HepG2 (cell line): ENCODE measurements around the gene OTOP3. TPM values are rescaled to one million over a fixed set of nuclear protein-coding genes. Genes with fewer than 3 reads are reported as not detected.

ENCODE experiments used
- CBX1 ChIP-seq: IDR thresholded peaks from one replicate; pipeline ENCODE4 v1.6.1; 2016; ENCODE audit warnings: antibody characterized with exemption, low read depth
- CHCHD3 ChIP-seq: sonication (generic); formaldehyde crosslinking; IDR thresholded peaks from 2 replicates; pipeline ENCODE4 v1.8.0; 2022; ENCODE audit warnings: mild to moderate bottlenecking, missing genetic modification reagents, moderate library complexity
- DNMT1 ChIP-seq: sonication (generic); formaldehyde crosslinking; IDR thresholded peaks from 2 replicates; pipeline ENCODE4 v1.5.1; 2020; ENCODE audit warnings: mild to moderate bottlenecking, missing genetic modification reagents
- E2F2 ChIP-seq: sonication (generic); formaldehyde crosslinking; IDR thresholded peaks from 2 replicates; pipeline ENCODE4 v1.4.0; 2020; ENCODE audit warnings: missing genetic modification reagents, borderline replicate concordance
- ELF1 ChIP-seq: sonication (generic); formaldehyde crosslinking; IDR thresholded peaks from 2 replicates; pipeline ENCODE4 v1.4.0; 2020; ENCODE audit warnings: missing genetic modification reagents
- FOXP4 ChIP-seq: sonication (generic); formaldehyde crosslinking; IDR thresholded peaks from 2 replicates; pipeline ENCODE4 v1.4.0; 2020; ENCODE audit warnings: missing genetic modification reagents
- HCFC1 ChIP-seq: fragments of 150-350 bp; IDR thresholded peaks from 2 replicates; pipeline ENCODE4 v1.6.1; 2014; ENCODE audit warnings: low read depth, low read length
- IRX3 ChIP-seq: sonication (generic); formaldehyde crosslinking; IDR thresholded peaks from 2 replicates; pipeline ENCODE4 v1.8.1; 2023; ENCODE audit warnings: mild to moderate bottlenecking, low read depth, missing genetic modification reagents, borderline replicate concordance
- KDM5B ChIP-seq: sonication (generic); formaldehyde crosslinking; IDR thresholded peaks from 2 replicates; pipeline ENCODE4 v1.4.0; 2020; ENCODE audit warnings: missing genetic modification reagents, mild to moderate bottlenecking, borderline replicate concordance
- MXI1 ChIP-seq: IDR thresholded peaks from 3 replicates; pipeline ENCODE4 v1.6.1; 2012; ENCODE audit warnings: low read depth, low read length, inconsistent platforms, borderline replicate concordance
- PHF21A ChIP-seq: sonication (generic); formaldehyde crosslinking; IDR thresholded peaks from 2 replicates; pipeline ENCODE4 v1.5.0; 2020; ENCODE audit warnings: mild to moderate bottlenecking, missing genetic modification reagents
- SNAI1 ChIP-seq: sonication (generic); formaldehyde crosslinking; IDR thresholded peaks from 2 replicates; pipeline ENCODE4 v1.5.0; 2020; ENCODE audit warnings: mild to moderate bottlenecking, missing genetic modification reagents, borderline replicate concordance
- SPEN ChIP-seq: sonication (generic); formaldehyde crosslinking; IDR thresholded peaks from 2 replicates; pipeline ENCODE4 v1.5.1; 2020; ENCODE audit warnings: low read depth, mild to moderate bottlenecking, missing genetic modification reagents
- TCF12 ChIP-seq, 2 experiments: fragments of 450-650 bp in 1 of 2; sonication (generic) in 1 of 2; formaldehyde crosslinking in 1 of 2; IDR thresholded peaks; 2 replicates each; pipeline versions ENCODE4 v1.6.1 to v1.8.0; 2017 to 2022; ENCODE audit warnings: antibody characterized with exemption in 1 of 2, mild to moderate bottlenecking in 1 of 2, missing genetic modification reagents in 1 of 2, moderate library complexity in 1 of 2
- ZMYM3 ChIP-seq: sonication (generic); formaldehyde crosslinking; IDR thresholded peaks from 2 replicates; pipeline ENCODE4 v1.5.1; 2020; ENCODE audit warnings: mild to moderate bottlenecking, missing genetic modification reagents
- ZNF124 ChIP-seq: sonication (generic); formaldehyde crosslinking; IDR thresholded peaks from 2 replicates; pipeline ENCODE4 v1.4.0; 2020; ENCODE audit warnings: missing genetic modification reagents
- ZNF282 ChIP-seq: fragments of 450-650 bp; IDR thresholded peaks from 2 replicates; pipeline ENCODE4 v1.6.1; 2018; ENCODE audit not compliant: partially characterized antibody
- ZNF788 ChIP-seq: sonication (generic); formaldehyde crosslinking; IDR thresholded peaks from 2 replicates; pipeline ENCODE4 v1.5.0; 2020; ENCODE audit warnings: mild to moderate bottlenecking, missing genetic modification reagents, borderline replicate concordance
- ZNF878 ChIP-seq: sonication (generic); formaldehyde crosslinking; IDR thresholded peaks from 2 replicates; pipeline ENCODE4 v1.8.1; 2023; ENCODE audit warnings: mild to moderate bottlenecking, missing genetic modification reagents, moderate library complexity
- ZSCAN20 ChIP-seq: sonication (generic); formaldehyde crosslinking; IDR thresholded peaks from 2 replicates; pipeline ENCODE4 v1.4.0; 2020; ENCODE audit warnings: missing genetic modification reagents, mild to moderate bottlenecking, borderline replicate concordance
- polyA plus RNA-seq, 8 experiments: library from polyadenylated mRNA; depleted of rRNA in 3 of 8; stranded (reverse) in 7 of 8; unstranded in 1 of 8; fragments of >200 nt; fragmentation: Illumina TruSeq in 4 of 8; extraction: Trizol in 4 of 8; gene quantifications; 2 replicates each; pipeline versions ENCODE4 v1.2.1 to v1.2.3, GENCODE V29; 2011 to 2016; ENCODE audit warnings: low read depth in 4 of 8, missing spikeins in 1 of 8, mixed read lengths in 1 of 8; ENCODE audit not compliant: insufficient read depth in 1 of 8
- total RNA-seq, 5 experiments: library from RNA; depleted of rRNA; stranded (reverse); fragments of >200 nt; fragmentation: Illumina TruSeq; extraction: Trizol; gene quantifications; 2 replicates each; pipeline ENCODE4 v1.2.3, GENCODE V29; 2016; ENCODE audit warnings: low read depth in 1 of 5
- TF ChIP-seq, protein P1 (sequence below), 2 experiments: sonication (generic) in 1 of 2; formaldehyde crosslinking in 1 of 2; IDR thresholded peaks; 2 replicates each; pipeline versions ENCODE4 v1.5.1 to v1.6.1; 2011 to 2020; ENCODE audit warnings: borderline replicate concordance in 1 of 2, low read depth in 1 of 2, low read length in 1 of 2, mild to moderate bottlenecking in 1 of 2, missing genetic modification reagents in 1 of 2, moderate library complexity in 1 of 2
- TF ChIP-seq, protein P2 (sequence below): sonication (generic); formaldehyde crosslinking; IDR thresholded peaks from 2 replicates; pipeline ENCODE4 v1.5.1; 2020; ENCODE audit warnings: missing genetic modification reagents, mild to moderate bottlenecking, borderline replicate concordance

Gene OTOP3
- total and polyA plus RNA-seq, 2 of the 13 experiments (the other 11 are each of a cell fraction or from before 2014, with no cell fraction given) = not detected

DNA sequence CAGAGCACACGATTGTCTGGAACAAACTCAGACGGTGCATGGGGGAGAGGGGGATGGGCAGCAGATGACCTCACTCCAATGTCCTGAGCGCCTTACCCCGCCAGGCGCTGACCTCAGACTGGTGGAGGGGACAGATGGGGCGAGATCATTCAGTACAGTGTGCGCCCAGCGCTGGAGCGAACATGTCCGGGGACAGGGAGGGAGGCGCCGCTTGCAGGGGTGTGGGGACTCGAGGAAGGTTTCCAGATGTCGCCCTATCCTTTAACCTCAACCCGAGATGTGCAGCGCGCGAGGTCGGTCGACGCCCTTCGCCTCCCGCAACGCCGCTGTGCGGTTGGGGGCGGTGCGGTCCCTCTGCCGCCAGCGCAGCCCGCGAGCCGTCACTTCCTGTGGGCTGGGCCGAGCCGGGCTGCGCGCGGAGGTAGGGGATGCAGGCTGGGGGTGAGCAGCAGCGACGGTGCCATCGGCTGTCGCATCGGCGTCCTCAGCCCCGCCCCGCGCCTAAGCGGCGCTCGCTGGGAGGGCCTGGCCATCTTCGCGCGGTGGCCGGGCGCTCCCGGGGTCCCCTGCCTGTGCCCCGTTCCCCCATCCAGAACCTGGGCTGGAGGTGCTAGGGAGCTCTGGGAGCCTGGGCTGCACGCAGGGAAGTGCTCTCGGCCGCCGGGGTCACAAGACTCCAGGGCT is 46.4 kb downstream of the OTOP3 start (continued):
- TF ChIP-seq, protein P1, sequence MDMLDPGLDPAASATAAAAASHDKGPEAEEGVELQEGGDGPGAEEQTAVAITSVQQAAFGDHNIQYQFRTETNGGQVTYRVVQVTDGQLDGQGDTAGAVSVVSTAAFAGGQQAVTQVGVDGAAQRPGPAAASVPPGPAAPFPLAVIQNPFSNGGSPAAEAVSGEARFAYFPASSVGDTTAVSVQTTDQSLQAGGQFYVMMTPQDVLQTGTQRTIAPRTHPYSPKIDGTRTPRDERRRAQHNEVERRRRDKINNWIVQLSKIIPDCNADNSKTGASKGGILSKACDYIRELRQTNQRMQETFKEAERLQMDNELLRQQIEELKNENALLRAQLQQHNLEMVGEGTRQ (IDR thresholded peaks at IDR 0.05; ENCODE audit: low read depth, low read length) = no peak
- TF ChIP-seq, protein P1 (CRISPR knock-in tag; IDR thresholded peaks at IDR 0.05; ENCODE audit: borderline replicate concordance) = no peak
- TF ChIP-seq ZNF788 (CRISPR knock-in tag) (peak; percentile 93; the same call in 1 of the 2 replicates), KDM5B (CRISPR knock-in tag) (peak; percentile 97), ZNF282 (no peak), IRX3 (CRISPR knock-in tag) (no peak), FOXP4 (peak; percentile 65; the same call in 1 of the 2 replicates), MXI1 (0 out of 3 replicates have a peak, but pooled peaks have one; percentile 24), SNAI1 (no peak), PHF21A (CRISPR knock-in tag) (peak; percentile 83; the same call in 1 of the 2 replicates), CHCHD3 (peak; percentile 87), TCF12 (IDR thresholded peaks at IDR 0.05) (no peak), TCF12 (CRISPR knock-in tag; IDR thresholded peaks at IDR 0.05) (peak; percentile 89), ELF1 (CRISPR knock-in tag) (peak; percentile 47; the same call in 1 of the 2 replicates), CBX1 (peak; percentile 76), E2F2 (CRISPR knock-in tag) (peak; percentile 86; the same call in 1 of the 2 replicates), DNMT1 (no peak; the same call in 1 of the 2 replicates), HCFC1 (no peak), ZSCAN20 (CRISPR knock-in tag) (no peak), SPEN (peak; percentile 94), ZNF124 (CRISPR knock-in tag) (peak; percentile 50), ZMYM3 (CRISPR knock-in tag) (peak; percentile 72), ZNF878 (CRISPR knock-in tag) (peak; percentile 77)
- TF ChIP-seq, protein P2, sequence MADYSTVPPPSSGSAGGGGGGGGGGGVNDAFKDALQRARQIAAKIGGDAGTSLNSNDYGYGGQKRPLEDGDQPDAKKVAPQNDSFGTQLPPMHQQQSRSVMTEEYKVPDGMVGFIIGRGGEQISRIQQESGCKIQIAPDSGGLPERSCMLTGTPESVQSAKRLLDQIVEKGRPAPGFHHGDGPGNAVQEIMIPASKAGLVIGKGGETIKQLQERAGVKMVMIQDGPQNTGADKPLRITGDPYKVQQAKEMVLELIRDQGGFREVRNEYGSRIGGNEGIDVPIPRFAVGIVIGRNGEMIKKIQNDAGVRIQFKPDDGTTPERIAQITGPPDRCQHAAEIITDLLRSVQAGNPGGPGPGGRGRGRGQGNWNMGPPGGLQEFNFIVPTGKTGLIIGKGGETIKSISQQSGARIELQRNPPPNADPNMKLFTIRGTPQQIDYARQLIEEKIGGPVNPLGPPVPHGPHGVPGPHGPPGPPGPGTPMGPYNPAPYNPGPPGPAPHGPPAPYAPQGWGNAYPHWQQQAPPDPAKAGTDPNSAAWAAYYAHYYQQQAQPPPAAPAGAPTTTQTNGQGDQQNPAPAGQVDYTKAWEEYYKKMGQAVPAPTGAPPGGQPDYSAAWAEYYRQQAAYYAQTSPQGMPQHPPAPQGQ = peak; percentile 94; the same call in 1 of the 2 replicates
